Measurements from ENCODE around the gene C19orf53.
A peak's percentile ranks its signal among the peaks of the same experiment; 100 is the strongest.
"Not testable (repeated sequence)": the region's sequence is repeated elsewhere in the genome, so short reads cannot be mapped to it uniquely, and the experiment has no call there.

Gene C19orf53
- total RNA-seq = 33.2 to 45.4 (median 39.8) reads per million in 4 experiments

DNA sequence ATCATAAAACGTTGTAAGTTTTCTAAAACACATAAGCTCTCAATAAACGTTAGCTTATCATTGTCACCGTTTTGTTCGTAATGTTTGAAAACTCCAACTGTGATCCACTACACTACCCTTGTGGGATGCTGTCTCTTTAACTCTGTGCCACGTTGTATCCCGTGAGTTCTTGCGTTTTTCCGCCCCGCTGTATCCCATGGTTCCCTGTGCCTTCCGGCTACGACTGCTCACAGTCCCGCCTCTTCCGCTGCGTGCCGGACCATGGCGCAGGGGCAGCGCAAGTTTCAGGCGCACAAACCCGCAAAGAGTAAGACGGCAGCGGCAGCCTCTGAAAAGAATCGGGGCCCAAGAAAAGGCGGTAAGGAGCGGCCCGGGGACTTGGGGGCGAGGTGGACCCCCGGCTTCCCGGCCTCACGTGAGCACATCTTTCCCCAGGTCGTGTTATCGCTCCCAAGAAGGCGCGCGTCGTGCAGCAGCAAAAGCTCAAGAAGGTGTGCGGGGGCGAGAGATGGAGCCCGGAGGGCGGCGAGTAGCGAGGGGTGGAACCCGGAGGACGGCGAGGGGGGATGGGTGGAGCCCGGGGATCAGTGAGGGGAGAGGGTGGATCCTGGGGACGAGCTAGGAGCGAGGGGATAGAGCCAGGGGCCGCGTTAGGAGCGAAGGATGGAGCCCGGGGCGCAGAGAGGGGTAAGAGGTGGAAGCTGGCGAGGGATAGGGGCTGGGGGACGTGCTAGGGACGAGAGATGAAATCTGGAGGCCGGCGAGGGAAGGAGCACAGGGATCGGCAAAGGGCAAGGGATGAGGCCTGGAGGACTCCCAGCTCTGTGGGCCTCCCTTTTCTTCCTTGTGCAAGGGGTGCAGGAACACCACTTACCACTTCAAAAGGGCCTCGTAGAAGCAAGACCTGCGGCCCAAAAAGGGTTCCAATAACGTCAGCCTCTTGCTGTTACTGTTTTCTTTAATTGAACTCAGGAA is at the start of gene C19orf53:
TSS of gene C19orf53 (plus strand) at position 240 of the 975 bp plus-strand sequence. CDS start at position 262, 22 bp downstream.
- DNase-seq = peak; percentile 74

DNA sequence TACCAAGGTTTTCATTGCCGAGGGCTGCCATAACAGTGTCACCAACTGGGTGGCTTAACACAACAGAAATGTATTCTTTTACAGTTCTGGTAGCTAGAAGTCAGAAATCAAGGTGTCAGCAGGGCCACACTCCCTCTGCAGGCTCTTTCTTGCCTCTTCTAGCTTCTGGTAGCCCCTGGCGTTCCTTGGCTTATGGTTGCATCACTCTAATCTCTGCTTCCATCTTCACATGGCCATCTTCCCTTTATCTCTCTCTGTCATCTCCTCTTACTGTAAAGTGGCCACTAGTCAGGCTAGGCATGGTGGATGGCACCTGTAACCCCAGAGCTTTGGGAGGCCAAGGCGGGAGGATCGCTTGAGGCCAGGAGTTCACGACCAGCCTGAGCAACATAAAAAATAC is 47.9 kb upstream of the C19orf53 start:
- no peak for DNase-seq

DNA sequence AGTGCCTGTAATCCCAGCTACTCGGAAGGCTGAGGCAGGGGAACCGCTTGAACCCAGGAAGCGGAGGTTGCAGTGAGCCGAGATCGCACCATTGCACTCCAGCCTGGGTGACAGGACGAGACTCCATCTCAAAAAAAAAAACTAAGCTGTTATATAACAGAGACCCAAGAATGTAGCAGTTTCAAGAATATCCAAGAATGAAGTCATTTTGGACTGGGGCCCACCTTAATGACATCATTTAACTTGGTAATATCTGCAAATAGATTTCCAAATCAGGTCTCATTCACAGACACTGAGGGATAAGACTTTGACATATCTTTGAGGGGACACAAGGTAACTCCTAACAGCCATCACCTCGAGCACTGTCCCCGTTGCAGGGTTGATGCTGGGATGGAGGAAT is 46.5 kb upstream of the C19orf53 start:
- no peak for DNase-seq

- no peak for DNase-seq
Observed at GRCh38 chr19:13729859-13730258, 44.4 kb upstream of the C19orf53 start.

DNA sequence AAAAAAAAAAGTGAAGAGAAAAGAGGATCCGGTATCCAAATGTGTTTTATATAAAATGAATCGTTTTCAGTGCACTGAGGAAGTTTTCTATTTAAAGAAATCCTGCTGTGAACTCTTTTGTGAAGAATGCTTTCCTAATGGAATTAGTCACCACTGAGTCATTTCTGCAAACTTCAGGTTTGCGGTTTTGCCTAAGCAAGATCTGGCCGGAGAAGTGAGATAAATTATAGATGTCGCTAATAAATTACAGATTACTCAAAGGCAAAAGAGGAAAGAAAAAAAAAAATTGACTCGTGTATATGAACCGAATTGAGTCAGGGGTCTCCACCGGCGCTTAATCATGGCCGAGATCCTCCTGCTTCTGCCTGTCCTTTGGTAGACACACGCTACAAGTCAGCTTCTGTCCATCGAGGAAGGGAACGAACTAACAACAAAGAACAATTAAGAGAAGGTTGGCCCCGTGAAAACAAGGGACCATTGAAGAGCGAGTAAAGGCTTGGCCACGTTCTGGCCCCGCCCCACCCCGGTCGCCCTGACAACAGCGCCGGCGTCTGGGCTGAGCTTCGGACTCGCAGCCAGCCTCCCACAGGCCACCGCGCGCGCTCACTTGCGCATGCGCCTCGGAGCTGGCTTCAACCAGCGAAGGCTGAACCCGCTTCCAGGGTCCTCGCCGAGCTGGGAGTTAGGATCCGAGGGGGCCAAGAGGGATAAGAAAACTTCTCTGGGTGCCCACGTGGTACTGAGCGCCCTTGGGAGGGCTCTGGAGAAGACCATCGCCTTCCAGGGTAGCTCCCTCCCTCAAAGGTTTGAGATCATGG is 42.9 kb upstream of the C19orf53 start:
- DNase-seq = peak; percentile 90

GRCh38 chr19:13732337-13732736 is 41.9 kb upstream of the C19orf53 start:
- no peak for DNase-seq

DNA sequence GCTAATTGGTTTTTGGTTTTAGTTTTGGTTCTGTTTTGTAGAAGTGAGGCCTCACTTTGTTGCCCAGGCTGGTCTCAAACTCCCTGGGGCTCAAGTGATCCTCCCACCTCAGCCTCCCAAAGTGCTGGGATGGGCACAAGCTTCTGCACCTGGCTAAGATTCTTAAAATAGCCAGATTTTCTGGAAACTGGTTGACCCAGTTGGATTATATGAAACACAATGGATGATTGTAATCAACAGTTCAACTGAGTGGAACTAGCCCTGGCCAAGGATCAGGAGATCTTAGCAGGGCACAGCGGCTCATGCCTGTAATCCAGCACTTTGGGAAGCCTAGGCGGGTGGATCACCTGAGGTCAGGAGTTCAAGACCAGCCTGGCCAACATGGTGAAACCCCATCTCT is 39.5 kb upstream of the C19orf53 start:
- DNase-seq = no peak

GRCh38 chr19:13738073-13738472 is 36.2 kb upstream of the C19orf53 start:
- no peak for DNase-seq

GRCh38 chr19:13741893-13742292 is 32.4 kb upstream of the C19orf53 start:
- no peak for DNase-seq

DNA sequence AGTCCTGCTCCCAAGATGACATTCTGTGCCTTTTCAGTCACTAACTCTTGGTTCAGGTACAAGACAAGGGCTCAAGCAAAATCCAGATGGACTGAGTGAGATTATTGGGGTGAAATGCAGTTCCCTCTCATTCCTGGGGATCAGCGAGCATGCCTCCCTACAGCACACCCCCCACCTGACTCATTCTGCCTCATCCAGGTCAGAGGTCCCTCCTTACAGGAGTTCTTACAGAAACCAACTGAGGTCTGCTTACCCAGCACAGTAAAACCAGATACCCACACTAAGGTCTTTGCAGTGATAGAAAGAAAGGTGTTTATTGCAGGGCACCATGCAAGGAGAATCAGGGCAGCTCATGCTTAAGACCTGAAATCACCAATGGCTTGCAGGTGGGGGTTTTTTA is 31.5 kb upstream of the C19orf53 start:
- DNase-seq = no peak

DNA sequence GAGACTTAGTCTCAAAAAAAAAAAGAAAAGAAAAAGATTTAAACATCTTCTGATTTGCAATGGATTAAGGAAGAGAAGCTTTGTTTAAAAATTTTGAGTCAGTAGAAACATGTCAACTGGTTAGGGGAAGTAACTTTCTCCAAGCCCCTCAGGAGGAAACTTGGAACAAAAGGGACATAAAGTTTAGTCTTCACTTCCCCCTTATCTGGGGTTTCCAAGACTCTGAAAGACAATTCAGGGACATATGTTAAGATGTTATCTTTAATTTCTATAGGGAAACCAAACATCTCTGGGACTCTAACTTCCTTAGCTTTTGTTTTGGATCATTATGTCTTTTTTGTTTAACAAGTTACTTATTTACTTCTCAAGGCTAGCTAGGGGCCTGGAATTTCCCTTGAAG is 30.1 kb upstream of the C19orf53 start:
- no peak for DNase-seq

DNA sequence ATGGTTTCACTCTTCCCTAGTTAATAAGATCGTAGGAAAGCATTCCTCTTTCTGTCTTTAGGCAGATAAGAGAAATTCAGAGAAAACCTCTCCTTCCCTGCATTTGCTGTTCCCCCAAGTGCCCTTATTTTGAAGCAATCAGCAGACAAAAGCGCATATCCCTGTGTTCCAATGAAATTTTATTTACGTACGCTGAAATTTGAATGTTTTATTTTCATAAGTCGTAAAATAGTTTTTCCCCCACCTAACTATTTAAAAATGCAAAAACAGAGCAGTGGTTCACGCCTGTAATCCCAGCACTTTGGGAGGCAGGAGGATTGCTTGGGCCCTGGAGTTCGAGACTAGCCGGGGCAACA is 27.2 kb upstream of the C19orf53 start:
- DNase-seq = no peak

DNA sequence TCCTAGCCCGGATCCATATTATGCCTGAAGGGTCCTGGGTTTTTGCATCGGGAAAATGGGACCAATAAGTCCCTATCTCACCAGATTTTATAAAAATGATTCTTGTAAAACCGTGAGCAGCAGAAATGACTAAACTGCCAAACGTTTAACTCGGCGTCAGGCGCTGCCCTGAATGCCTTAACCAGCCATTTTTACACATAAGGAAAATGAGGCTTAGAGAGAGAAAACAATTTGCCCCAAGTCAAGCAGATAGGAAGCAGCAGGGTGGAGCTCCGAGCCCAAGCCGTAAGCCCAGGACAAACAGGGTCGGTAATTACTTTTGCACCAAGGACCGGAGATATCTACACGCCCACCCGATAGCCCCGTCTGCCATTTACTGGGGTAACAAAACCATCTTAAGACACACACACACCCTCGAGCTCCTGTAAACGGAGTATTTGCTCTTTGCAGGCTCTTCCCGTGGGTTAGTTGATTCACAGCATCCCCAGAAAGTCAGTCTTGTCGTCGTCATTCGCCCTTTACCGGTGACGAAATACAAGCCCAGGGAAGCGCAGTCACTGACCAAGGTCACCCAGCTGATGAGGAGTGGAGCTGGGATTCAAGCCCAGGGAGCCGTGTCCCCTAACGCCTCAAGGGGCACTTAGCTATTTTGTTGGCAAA is 26.0 kb upstream of the C19orf53 start:
- DNase-seq = no peak

- DNase-seq = no peak
Observed at GRCh38 chr19:13751436-13751835, 22.8 kb upstream of the C19orf53 start.

GRCh38 chr19:13753622-13754021 is 20.6 kb upstream of the C19orf53 start:
- not testable (repeated sequence) for DNase-seq

DNA sequence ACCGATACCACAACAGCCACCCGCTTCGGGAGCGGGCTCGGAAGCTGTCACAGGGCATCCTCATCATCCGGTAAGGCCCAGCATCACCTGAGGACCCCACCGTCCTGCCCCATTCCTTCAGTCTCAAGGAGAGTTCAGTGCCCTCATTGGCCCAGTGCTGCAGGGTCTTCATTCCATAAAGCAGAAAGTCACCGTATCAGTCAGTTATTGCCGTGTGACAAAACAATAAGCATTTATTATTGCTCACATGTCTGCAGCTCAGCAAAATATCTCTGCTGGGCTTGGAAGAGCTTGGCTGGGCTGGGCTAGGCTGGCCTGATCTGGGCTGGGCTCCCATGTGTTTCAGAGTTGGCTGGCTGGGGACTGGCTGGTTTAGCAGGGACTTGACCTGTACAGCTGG is 18.0 kb upstream of the C19orf53 start:
- DNase-seq = no peak

DNA sequence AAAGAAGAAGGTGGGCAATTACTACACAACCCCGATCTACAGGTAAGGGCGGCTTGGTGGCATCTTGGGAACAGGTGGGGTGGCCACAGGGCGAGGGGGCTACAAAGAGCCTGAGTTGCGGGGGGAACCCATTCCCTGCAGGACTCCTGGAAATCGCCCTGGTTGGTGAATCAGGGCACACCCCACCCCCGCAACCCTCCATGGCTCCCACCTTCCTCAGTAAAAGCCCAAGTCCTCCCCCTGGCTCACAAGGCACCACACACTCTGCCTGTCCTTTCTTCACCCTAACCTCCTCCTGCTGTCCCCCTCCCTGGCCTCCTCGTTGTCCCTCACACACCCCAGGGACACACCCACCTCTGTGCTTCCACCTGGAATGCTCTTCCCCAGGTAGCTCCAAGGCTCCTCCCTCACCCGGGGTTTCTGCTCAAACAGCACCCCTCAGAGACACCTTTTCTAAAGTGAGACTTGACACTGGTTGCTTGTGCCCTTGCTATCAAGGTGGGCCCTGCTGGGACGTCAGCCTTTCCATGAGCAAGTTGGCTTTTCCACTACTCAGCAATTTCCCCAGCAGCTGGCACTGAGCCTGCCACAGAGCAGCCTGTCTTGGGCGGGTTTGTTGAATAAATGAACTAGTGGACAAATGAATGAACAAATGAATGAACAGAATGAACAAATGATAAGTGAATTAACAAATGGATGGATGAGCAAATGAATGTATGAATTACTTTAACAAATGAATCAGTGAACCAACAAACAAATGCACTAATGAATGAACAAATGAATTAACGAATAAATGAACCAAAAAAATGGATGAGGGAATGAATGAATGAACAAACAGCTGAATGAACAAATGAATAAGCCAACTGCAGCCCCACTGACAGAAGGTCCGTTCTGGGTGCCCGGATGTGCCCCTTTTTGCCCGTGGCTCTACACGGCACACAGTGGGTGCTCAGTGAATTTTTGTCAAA is 16.2 kb upstream of the C19orf53 start:
- DNase-seq = no peak

- no peak for DNase-seq
Observed at GRCh38 chr19:13758795-13759194, 15.5 kb upstream of the C19orf53 start.

DNA sequence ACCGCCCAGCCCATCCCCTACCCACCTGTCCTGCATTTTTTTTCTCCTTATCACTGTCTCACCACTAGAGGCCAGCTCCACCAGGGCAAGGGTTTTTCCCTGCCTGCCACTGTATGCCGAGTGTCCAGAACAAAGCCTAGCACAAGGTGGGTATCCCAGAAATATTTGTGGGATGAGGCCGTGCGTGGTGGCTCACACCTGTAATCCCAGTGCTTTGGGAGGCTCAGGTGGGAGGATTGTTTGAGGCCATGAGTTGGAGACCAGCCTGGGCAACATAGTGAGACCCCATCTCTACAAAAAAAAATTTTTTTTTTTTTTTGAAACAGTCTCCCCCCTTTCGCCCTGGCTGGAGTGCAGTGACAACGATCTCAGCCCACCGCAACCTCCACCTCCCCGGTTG is 12.8 kb upstream of the C19orf53 start:
- DNase-seq = no peak

DNA sequence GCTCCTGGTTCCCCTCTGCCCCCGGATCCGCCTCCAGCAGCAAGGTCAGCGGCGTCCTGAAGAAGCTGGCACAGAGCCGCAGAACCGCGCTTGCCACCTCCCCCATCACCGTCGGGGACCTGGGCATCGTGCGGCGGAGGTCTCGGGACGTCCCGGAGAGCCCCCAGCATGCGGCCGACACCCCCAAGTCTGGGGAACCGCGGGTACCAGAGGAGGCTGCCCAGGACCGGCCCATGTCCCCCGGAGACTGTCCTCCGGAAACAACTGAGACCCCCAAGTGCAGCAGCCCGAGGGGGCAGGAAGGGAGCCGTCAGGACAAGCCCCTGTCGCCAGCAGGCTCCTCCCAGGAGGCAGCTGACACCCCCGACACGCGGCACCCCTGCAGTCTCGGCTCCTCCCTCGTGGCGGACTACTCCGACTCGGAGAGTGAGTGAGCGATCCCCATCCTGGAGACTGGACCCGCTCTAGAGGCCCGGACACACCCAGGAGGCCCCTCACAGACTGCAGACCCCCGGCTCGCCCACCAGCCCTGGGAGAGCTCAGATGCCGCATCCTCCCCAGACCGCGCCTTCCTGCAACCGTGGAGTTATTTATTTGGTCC is 11.5 kb upstream of the C19orf53 start:
- DNase-seq = no peak

- no peak for DNase-seq
Observed at GRCh38 chr19:13763265-13763664, 11.0 kb upstream of the C19orf53 start.
